Endometrium (tissue), 2 donors: ENCODE measurements around the gene RAPGEF5.

Source experiments
- FAIRE-seq: peaks from 2 replicates; lab custom pipeline; 2012; peaks lifted over from hg19 to GRCh38; lab: Jason Lieb, UNC
- donor health status: control.
- donor health status: control.

The RAPGEF5 gene

DNA sequence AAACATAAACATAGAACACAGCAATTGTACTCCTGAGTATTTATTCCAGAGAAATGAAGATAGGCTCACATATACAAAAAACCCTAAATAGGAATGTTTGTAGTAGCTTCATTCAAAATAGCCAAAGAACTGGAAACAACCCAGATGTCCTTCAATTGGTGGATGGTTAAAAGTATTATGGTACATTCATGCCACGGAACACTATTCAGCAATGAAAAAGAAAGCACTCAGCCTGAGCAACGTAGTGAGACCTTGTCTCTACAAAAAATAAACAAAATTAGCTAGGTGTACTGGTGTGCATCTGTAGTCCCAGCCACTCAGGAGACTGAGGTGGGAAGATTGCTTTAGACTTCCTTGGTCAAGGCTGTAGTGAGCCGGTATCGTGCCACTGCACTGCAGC, 94.4 kb downstream of the RAPGEF5 start:
- FAIRE-seq: no peak

DNA sequence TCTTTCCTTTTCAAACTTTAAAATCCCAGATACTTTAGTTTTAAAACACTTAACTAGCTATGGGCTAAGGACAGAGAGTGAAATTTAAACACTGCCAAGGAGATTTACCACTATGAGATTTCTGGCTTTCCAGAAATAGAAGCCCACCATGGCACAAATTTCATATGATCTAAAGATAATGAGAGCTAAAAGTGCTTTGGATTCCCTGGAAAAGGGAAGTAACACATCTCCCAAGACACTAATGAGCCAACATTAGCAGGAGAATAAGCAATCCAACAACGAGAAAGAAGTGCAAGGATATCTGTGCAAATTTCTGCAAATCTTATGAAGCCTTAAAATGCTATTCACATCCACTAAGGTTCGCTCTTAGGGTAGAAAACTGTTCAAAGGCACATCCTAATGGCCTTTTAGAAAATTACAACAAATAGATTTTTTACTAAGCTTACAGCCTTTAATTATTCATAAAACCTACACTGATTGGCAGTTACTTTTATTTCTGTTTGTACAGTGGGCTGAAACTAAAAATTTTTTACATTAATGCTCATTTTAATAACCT, 100.3 kb downstream of the RAPGEF5 start:
- no peak for FAIRE-seq

- FAIRE-seq: no peak
These were observed 101.1 kb downstream of the RAPGEF5 start for GRCh38 chr7:22255834-22256233.

DNA sequence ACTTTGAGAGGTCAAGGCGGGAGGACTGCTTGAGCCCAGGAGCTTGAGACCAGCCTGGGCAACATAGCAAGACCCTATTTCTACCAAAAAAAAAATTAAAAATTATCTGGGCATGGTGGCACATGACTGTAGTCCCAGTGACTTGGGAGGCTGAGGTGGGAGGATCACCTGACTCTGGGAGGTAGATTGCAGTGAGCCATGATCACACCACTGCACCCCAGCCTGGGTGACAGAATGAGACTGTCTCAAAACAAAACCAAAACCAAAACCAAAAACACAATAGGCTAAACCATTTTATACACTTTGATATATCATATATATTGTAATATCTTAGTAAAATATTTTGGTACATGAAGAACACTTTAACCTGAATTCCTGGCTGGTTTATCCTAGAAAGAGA, 101.6 kb downstream of the RAPGEF5 start:
- no peak for FAIRE-seq

DNA sequence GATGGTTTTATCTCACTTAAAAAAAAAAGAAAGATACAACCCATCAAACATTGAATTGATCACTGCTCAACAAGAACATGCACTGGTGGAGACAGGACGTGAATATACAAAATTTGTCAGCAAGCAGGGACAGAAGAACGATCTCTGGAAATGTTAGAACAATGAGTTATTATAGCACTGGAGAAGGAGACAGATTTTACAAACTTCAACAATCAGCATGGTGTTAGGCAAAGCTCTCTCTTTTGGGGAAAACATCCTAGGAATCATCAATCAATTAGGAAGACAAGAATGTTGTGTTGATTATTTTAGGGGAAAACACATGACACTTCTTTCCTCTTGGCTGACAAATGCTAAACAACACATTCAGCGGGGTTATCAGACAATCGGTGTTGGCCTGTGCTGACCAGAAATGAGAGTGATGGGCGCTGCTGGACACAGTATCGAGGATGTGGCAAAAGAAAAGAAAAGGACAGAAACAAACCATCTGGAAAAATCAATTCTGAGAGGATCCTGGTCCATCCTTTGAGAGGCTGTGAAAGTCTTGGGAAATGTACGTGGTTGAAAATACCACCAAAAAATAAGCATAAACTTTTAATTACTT, 103.9 kb downstream of the RAPGEF5 start:
- no peak for FAIRE-seq

GRCh38 chr7:22252016-22252415, 104.9 kb downstream of the RAPGEF5 start:
- FAIRE-seq: no peak

- FAIRE-seq: no peak
These were observed 105.7 kb downstream of the RAPGEF5 start for GRCh38 chr7:22251281-22251680.

GRCh38 chr7:22250390-22250789, 106.6 kb downstream of the RAPGEF5 start:
- no peak for FAIRE-seq

- FAIRE-seq: no peak
These were observed 108.7 kb downstream of the RAPGEF5 start for GRCh38 chr7:22248111-22248809.

DNA sequence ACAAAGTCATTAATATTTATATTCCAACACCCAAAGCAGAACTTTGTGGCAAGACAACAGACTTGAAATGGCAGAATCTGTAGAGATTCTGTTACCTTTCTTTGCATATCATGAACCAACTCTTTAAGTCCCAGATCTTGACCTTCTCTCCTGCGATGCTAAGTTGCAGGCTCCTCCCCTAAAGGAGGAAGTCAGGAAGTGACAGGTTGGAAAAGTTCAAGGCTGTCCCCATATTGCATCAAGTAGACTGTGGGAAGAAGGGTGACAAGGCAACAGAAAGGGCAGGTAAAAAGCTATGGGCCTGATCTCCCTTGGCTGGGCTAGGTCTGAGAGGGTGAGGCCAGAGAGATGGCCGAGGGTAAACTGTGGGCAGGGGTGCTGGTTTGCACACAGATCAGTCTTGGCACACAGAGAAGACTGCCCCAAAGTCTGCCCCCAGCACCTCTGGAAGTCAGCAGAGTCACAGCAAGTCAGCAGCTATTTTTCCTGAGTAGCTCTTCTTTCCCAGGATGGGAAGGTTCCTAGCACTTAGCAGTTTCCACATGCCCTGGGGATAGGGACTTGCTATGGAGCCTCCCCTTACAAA, 115.1 kb downstream of the RAPGEF5 start:
- FAIRE-seq: no peak

DNA sequence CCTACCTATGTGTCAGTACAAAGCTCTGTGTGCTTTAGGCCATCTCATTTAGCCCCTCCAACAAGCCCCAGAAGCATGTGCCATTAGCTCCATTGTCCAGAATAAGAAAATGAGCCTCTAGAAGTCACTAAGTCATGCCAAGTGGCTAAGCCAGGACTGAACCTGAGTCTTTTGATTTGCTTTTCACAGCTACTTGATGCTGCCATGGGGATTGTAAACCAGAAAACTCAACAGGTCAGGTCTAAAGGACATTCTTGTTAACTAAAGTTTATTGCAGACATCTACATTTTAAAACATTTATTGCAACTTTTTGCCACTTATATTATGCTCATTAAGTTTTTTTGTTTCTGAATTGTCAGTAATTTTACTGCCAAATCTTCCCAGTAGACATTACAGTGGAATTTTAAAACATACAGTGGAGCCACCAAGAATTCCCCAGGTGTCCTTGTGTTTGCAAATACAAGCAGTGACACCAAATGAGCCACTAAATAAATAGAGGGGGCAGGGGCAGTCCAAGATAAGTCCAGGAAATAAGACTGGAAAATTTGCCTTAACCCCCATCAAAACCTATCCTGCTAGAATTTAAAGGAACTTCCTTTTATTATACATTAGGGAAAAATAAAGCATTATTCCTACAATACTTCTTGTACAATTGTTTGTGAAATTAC, 115.9 kb downstream of the RAPGEF5 start:
- FAIRE-seq: no peak

- no peak for FAIRE-seq
These were observed 118.3 kb downstream of the RAPGEF5 start for GRCh38 chr7:22238354-22239311.

GRCh38 chr7:22235134-22235533, 121.8 kb downstream of the RAPGEF5 start:
- FAIRE-seq: no peak

GRCh38 chr7:22234227-22234626, 122.7 kb downstream of the RAPGEF5 start:
- no peak for FAIRE-seq

GRCh38 chr7:22231806-22232205, 125.1 kb downstream of the RAPGEF5 start:
- FAIRE-seq: no peak

GRCh38 chr7:22231141-22231540, 125.8 kb downstream of the RAPGEF5 start:
- no peak for FAIRE-seq

DNA sequence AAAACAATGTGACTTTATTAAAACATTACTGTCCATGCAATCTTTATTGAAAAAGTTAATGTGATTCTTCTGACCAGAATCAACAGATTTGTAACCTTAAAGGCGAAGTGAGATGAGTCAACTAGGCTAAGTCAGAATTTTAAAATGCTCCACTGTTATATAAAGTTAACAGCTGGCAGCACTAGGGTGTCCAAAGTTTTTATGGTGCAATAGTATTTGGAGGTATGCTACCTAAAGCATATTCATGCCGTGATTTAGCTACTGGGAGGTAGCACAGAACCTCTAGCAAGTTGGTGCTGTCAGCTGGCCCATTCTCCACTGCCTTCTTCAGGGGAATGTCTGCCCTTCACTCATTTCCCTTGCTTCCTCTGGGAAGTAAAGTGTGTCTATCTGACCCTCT, 126.7 kb downstream of the RAPGEF5 start:
- no peak for FAIRE-seq

GRCh38 chr7:22229148-22229547, 127.8 kb downstream of the RAPGEF5 start:
- FAIRE-seq: no peak

DNA sequence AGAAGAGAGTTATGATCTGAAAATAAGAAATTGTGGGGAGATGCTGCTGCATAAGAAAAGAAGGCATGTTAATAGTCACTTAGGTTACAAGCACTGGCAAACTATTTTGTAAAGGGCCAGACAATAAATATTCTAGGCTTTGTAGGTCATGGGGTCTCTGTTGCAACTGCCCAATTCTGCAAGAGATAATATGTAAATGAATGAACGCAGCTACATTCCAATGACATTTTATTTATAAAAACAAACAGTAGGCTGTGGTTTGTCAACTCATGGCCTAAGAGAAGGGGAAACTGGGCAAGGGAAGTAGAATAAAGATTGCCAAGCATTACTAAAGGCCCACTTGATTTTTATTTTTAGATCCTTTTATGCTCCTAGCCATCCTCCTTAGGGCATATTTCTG, 133.1 kb downstream of the RAPGEF5 start:
- no peak for FAIRE-seq

DNA sequence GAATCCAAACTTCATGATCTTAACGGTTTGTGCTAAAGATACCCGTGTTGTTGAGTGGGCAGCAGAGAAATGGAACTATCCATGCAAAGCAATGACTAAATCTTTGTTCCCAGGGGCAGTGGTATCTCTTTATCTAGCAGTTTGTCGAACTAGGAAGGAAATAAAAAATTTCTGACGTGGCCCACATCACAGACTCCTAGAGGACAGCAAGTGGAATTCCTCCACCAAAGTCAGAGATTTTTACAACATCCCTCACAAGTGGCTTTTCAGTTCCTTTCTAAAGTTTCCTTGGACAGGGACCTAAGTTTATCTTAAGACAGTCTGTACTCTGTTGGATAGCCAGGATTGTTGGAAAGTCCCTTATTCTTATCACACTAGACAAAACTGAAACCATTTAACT, 136.0 kb downstream of the RAPGEF5 start:
- no peak for FAIRE-seq

- no peak for FAIRE-seq
These were observed 137.0 kb downstream of the RAPGEF5 start for GRCh38 chr7:22219739-22220493.
